Muscle layer of duodenum (tissue), 2 donors: ENCODE data around the gene LPCAT2.

Experiments
- H3K27ac ChIP-seq: one replicate; pipeline ENCODE4 v1.7.0; 2013; ENCODE audit warnings: mild to moderate bottlenecking, low read length
- H3K27me3 ChIP-seq: one replicate; pipeline ENCODE4 v1.7.0; 2013; ENCODE audit warnings: low read depth, mild to moderate bottlenecking, control low read depth, low read length
- H3K36me3 ChIP-seq, 2 donors: one replicate each; pipeline ENCODE4 v1.7.0; 2013; ENCODE audit warnings: low read length in 2 of 2, control low read depth in 1 of 2, mild to moderate bottlenecking in 1 of 2; ENCODE audit not compliant: insufficient read depth in 2 of 2, control insufficient read depth in 1 of 2
- H3K4me1 ChIP-seq, 2 donors: one replicate each; pipeline ENCODE4 v1.7.0; 2013; ENCODE audit warnings: low read length in 2 of 2, mild to moderate bottlenecking in 2 of 2, control low read depth in 1 of 2, moderate library complexity in 1 of 2; ENCODE audit not compliant: insufficient read depth in 2 of 2, control insufficient read depth in 1 of 2
- H3K4me3 ChIP-seq, 2 donors: one replicate each; pipeline ENCODE4 v1.7.0; 2013; ENCODE audit warnings: low read length in 2 of 2, low read depth in 1 of 2, mild to moderate bottlenecking in 1 of 2
- H3K9me3 ChIP-seq, 2 donors: one replicate each; pipeline ENCODE4 v1.7.0; 2013; ENCODE audit warnings: low read length in 2 of 2, control low read depth in 1 of 2, mild to moderate bottlenecking in 1 of 2; ENCODE audit not compliant: control insufficient read depth in 1 of 2
- donor health status: healthy.

Gene LPCAT2

GRCh38 chr16:55508941-55509931 lies at the start of gene LPCAT2:
Gene LPCAT2, plus strand, starts transcription at chr16:55509072. Its CDS starts 110 bp downstream, at chr16:55509182.
- H3K4me1 ChIP-seq, result peaks cover 0 to 12% of the 10 kb centered on the region in 2 donors
- no peaks in the 10 kb centered on the region for H3K27me3 ChIP-seq
- peaks cover 0 to 4% of the 10 kb centered on the region in 2 donors for H3K9me3 ChIP-seq
- no peak within 1 kb of the TSS for H3K27ac ChIP-seq
- H3K4me3 ChIP-seq, result peak within 1 kb of the TSS; percentile 63 to 91
- H3K36me3 ChIP-seq, result peaks cover 6 to 12% of the 10 kb centered on the region in 2 donors

GRCh38 chr16:55462241-55462640 lies 46.6 kb upstream of the LPCAT2 start:
- H3K4me1 ChIP-seq, result no peaks in the 10 kb centered on the region
- no peak overlapping the region for H3K4me3 ChIP-seq
- no peaks in the 10 kb centered on the region for H3K9me3 ChIP-seq
- no peaks in the 10 kb centered on the region for H3K27me3 ChIP-seq
- H3K36me3 ChIP-seq, result no peaks in the 10 kb centered on the region
- H3K27ac ChIP-seq, result no peak overlapping the region

DNA sequence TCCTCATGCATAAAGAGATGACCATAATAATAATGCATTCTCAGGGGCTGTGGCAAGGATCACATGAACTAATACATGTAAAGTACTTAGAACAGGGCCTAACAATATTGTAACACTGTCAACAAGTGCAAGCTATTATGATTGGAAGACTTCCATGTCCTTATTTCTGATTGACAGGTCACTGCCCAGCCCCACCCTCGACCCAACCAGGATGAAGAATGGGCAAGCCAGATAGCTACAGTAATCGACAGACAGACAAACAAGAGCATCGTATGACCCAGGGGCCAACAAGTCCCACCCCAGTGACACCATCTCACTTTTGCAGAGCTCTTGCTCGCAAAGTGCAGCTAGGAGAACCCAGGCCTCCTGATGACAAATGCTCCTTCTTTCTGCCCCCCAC lies 44.5 kb upstream of the LPCAT2 start:
- H3K27me3 ChIP-seq, result no peaks in the 10 kb centered on the region
- H3K9me3 ChIP-seq, result no peaks in the 10 kb centered on the region
- no peaks in the 10 kb centered on the region for H3K36me3 ChIP-seq
- no peaks in the 10 kb centered on the region for H3K4me1 ChIP-seq
- H3K27ac ChIP-seq, result no peak overlapping the region
- H3K4me3 ChIP-seq, result no peak overlapping the region

GRCh38 chr16:55465077-55465896 lies 43.6 kb upstream of the LPCAT2 start:
- no peaks in the 10 kb centered on the region for H3K36me3 ChIP-seq
- no peaks in the 10 kb centered on the region for H3K9me3 ChIP-seq
- no peak overlapping the region for H3K4me3 ChIP-seq
- H3K27me3 ChIP-seq, result no peaks in the 10 kb centered on the region
- peaks cover 0 to under 1% of the 10 kb centered on the region in 2 donors for H3K4me1 ChIP-seq
- no peak overlapping the region for H3K27ac ChIP-seq

GRCh38 chr16:55466209-55466608 lies 42.7 kb upstream of the LPCAT2 start:
- H3K36me3 ChIP-seq, result no peaks in the 10 kb centered on the region
- H3K4me3 ChIP-seq, result no peak overlapping the region
- H3K27ac ChIP-seq, result no peak overlapping the region
- no peaks in the 10 kb centered on the region for H3K27me3 ChIP-seq
- peaks cover 0 to 8% of the 10 kb centered on the region in 2 donors for H3K4me1 ChIP-seq
- no peaks in the 10 kb centered on the region for H3K9me3 ChIP-seq

- Histone ChIP-seq H3K9me3 (no peaks in the 10 kb centered on the region), H3K4me1 (peaks cover 0 to 8% of the 10 kb centered on the region in 2 donors), H3K27me3 (no peaks in the 10 kb centered on the region), H3K27ac (no peak overlapping the region), H3K4me3 (no peak overlapping the region), H3K36me3 (no peaks in the 10 kb centered on the region)
Measured at GRCh38 chr16:55467898-55468297, 41.0 kb upstream of the LPCAT2 start.

- H3K4me3 ChIP-seq, result no peak overlapping the region
- no peaks in the 10 kb centered on the region for H3K9me3 ChIP-seq
- H3K36me3 ChIP-seq, result no peaks in the 10 kb centered on the region
- H3K27ac ChIP-seq, result no peak overlapping the region
- H3K27me3 ChIP-seq, result no peaks in the 10 kb centered on the region
- peaks cover 0 to 8% of the 10 kb centered on the region in 2 donors for H3K4me1 ChIP-seq
Measured at GRCh38 chr16:55468352-55468990, 40.4 kb upstream of the LPCAT2 start.

- no peak overlapping the region for H3K27ac ChIP-seq
- no peak overlapping the region for H3K4me3 ChIP-seq
- H3K36me3 ChIP-seq, result no peaks in the 10 kb centered on the region
- no peaks in the 10 kb centered on the region for H3K9me3 ChIP-seq
- peaks cover 0 to 8% of the 10 kb centered on the region in 2 donors for H3K4me1 ChIP-seq
- no peaks in the 10 kb centered on the region for H3K27me3 ChIP-seq
Measured at GRCh38 chr16:55469821-55470532, 38.9 kb upstream of the LPCAT2 start.

DNA sequence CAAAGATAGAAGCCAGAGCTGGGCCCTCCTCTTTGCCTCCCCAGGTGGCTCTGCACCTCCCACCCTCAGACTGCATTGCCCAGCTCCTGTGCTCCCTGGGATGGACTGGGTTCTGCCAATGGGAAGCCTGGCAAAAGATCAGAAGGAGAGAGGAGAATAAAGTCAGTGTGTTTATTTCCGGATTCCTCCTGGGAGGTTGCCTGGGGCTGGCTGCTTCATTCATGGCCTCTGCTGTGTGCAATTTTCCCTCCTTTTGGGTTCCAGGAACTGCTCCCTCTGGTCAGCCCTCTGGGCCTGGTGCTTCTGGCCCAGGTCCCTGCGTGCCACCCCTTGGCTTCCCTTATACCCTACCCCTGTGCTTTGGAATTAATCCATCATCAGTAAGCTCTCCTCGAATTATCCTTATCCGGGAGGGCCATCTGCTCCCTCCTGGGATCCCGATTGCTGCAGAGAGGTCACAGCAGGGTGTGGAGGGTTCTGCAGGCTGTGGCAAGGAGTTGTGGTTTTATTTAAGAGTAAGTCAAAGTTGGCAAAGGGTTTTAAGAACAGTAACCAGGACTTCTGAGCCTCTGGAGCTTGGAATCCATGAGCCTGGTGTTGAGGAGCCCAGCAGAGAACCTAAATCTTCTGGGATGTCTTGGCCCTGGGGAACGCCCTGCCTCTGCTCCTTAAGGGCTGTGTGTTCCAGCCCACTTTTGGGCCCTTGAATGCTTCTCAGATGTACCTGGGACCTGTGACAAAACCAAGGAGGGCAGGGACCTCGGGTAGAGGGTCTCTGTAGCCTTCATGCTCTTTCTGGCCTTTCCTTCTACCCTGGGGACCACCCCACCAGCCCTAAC lies 38.1 kb upstream of the LPCAT2 start:
- H3K36me3 ChIP-seq, result no peaks in the 10 kb centered on the region
- H3K4me3 ChIP-seq, result no peak overlapping the region
- H3K27me3 ChIP-seq, result no peaks in the 10 kb centered on the region
- no peak overlapping the region for H3K27ac ChIP-seq
- peaks cover 0 to 12% of the 10 kb centered on the region in 2 donors for H3K4me1 ChIP-seq
- H3K9me3 ChIP-seq, result no peaks in the 10 kb centered on the region
